Mesenchymal stem cell (in vitro differentiated cells and primary cell): ENCODE measurements around the gene SNRPE.
"Not testable (repeated sequence)": the region's sequence is repeated elsewhere in the genome, so short reads cannot be mapped to it uniquely, and the experiment has no call there.

Experiments used
- DNase-seq: peaks from one replicate; pipeline ENCODE4 v3.0.0-alpha.2; 2013
- H2AFZ ChIP-seq: one replicate; pipeline ENCODE4 v1.6.1; 2013; ENCODE audit warnings: low read depth, mild to moderate bottlenecking, control low read depth, inconsistent platforms, low read length, moderate library complexity
- H2AK5ac ChIP-seq: 2 replicates; pipeline ENCODE4 v1.6.1; 2013; ENCODE audit warnings: low read length, moderate library complexity, mild to moderate bottlenecking, inconsistent platforms; ENCODE audit not compliant: severe bottlenecking
- H2BK120ac ChIP-seq: one replicate; pipeline ENCODE4 v1.6.1; 2013; ENCODE audit warnings: low read depth, mild to moderate bottlenecking, inconsistent platforms, low read length, moderate library complexity
- H2BK12ac ChIP-seq, 2 experiments: one replicate each; pipeline ENCODE4 v1.6.1; 2013; ENCODE audit warnings: inconsistent platforms in 2 of 2, low read length in 2 of 2, mild to moderate bottlenecking in 2 of 2, moderate library complexity in 2 of 2, control low read depth in 1 of 2
- H2BK15ac ChIP-seq: one replicate; pipeline ENCODE4 v1.6.1; 2013; ENCODE audit warnings: mild to moderate bottlenecking, low read depth, inconsistent platforms; ENCODE audit not compliant: poor library complexity, severe bottlenecking
- H2BK5ac ChIP-seq: 2 replicates; pipeline ENCODE4 v1.6.1; 2013; ENCODE audit warnings: low read depth, mild to moderate bottlenecking, low read length, control low read depth, inconsistent platforms; ENCODE audit not compliant: poor library complexity, severe bottlenecking
- H3K14ac ChIP-seq, 2 experiments: one replicate each; pipeline ENCODE4 v1.6.1; 2013; ENCODE audit warnings: inconsistent platforms in 2 of 2, low read length in 2 of 2, control low read depth in 1 of 2, mild to moderate bottlenecking in 1 of 2, moderate library complexity in 1 of 2
- H3K18ac ChIP-seq, 2 experiments: one replicate each; pipeline ENCODE4 v1.6.1; 2013; ENCODE audit warnings: inconsistent platforms in 2 of 2, low read length in 2 of 2, control low read depth in 1 of 2, low read depth in 1 of 2, mild to moderate bottlenecking in 1 of 2
- H3K23ac ChIP-seq, 2 experiments: one replicate each; pipeline ENCODE4 v1.6.1; 2013; ENCODE audit warnings: inconsistent platforms in 2 of 2, low read length in 2 of 2, mild to moderate bottlenecking in 2 of 2, moderate library complexity in 2 of 2, control low read depth in 1 of 2
- H3K27ac ChIP-seq: 2 replicates; pipeline ENCODE4 v1.5.1; 2013; ENCODE audit warnings: mild to moderate bottlenecking, moderate library complexity, low read length, control low read depth, inconsistent platforms; ENCODE audit not compliant: poor library complexity, severe bottlenecking
- H3K27me3 ChIP-seq, 2 experiments: 2 replicates each; pipeline versions ENCODE4 v1.6.1 to v1.7.0; 2013; ENCODE audit warnings: low read length in 2 of 2, mild to moderate bottlenecking in 2 of 2, moderate library complexity in 2 of 2, control low read depth in 1 of 2, inconsistent platforms in 1 of 2; ENCODE audit not compliant: control insufficient read depth in 1 of 2, insufficient read depth in 1 of 2
- H3K36me3 ChIP-seq, 2 experiments: 2 replicates each; pipeline versions ENCODE4 v1.6.1 to v1.7.0; 2013; ENCODE audit warnings: low read length in 2 of 2, control low read depth in 1 of 2, inconsistent platforms in 1 of 2, low read depth in 1 of 2, mild to moderate bottlenecking in 1 of 2; ENCODE audit not compliant: insufficient read depth in 2 of 2, control insufficient read depth in 1 of 2
- H3K4ac ChIP-seq, 2 experiments: one replicate each; pipeline ENCODE4 v1.6.1; 2013; ENCODE audit warnings: inconsistent platforms in 2 of 2, low read length in 2 of 2, mild to moderate bottlenecking in 2 of 2, moderate library complexity in 2 of 2, control low read depth in 1 of 2, low read depth in 1 of 2
- H3K4me1 ChIP-seq: 2 replicates; pipeline ENCODE4 v1.6.1; 2013; ENCODE audit warnings: low read depth, low read length, control low read depth; ENCODE audit not compliant: control insufficient read depth, insufficient read depth
- H3K4me2 ChIP-seq: 2 replicates; pipeline ENCODE4 v1.6.1; 2013; ENCODE audit warnings: low read length, mild to moderate bottlenecking, inconsistent platforms; ENCODE audit not compliant: poor library complexity, severe bottlenecking
- H3K4me3 ChIP-seq, 2 experiments: 2 replicates each; pipeline versions ENCODE4 v1.5.1 to v1.7.0; 2013; ENCODE audit warnings: low read length in 2 of 2, mild to moderate bottlenecking in 2 of 2, control low read depth in 1 of 2, low read depth in 1 of 2; ENCODE audit not compliant: insufficient read depth in 1 of 2
- H3K79me1 ChIP-seq: replicated peaks from 2 replicates; pipeline ENCODE4 v1.6.1; 2013; ENCODE audit warnings: mild to moderate bottlenecking, control low read depth, low read length, inconsistent platforms; ENCODE audit not compliant: poor library complexity, severe bottlenecking
- H3K9ac ChIP-seq: 2 replicates; pipeline ENCODE4 v1.7.0; 2013; ENCODE audit warnings: mild to moderate bottlenecking, low read length, moderate library complexity
- H3K9me3 ChIP-seq: 2 replicates; pipeline ENCODE4 v1.7.0; 2013; ENCODE audit warnings: mild to moderate bottlenecking, low read length; ENCODE audit not compliant: control insufficient read depth
- H4K8ac ChIP-seq: one replicate; pipeline ENCODE4 v1.6.1; 2013; ENCODE audit warnings: inconsistent platforms, mild to moderate bottlenecking, low read length, moderate library complexity
- H4K91ac ChIP-seq: one replicate; pipeline ENCODE4 v1.6.1; 2013; ENCODE audit warnings: mild to moderate bottlenecking, low read length, inconsistent platforms
- WGBS: methylation state at CpG from one replicate; pipeline ENCODE4 v1.1.7; 2013; ENCODE audit warnings: mixed read lengths; 5-methylcytosine and 5-hydroxymethylcytosine counted together

SNRPE gene

DNA sequence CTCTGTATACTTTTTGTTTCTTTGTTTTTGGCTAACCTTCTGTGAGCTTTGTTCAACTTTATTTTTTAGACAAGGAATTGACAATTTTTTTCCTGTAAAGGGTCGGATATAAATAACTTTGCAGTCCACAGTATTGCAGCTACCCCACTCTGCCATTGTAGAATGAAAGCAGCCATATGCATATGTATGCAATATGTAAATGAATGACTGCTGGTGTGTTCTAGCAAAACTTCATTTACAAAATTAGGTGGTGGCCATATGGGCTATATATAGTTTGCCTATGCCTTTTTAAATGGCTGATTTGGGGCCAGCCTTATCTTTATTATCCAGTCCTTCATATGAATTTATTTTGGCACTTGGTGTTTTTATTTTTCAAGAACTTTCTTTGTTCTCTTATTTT is 18.0 kb upstream of the SNRPE start:
- Histone ChIP-seq H3K79me1 (peaks cover 20% of the 10 kb centered on the region), H2BK15ac (no peak overlapping the region), H3K36me3 (peaks cover 35 to 80% of the 10 kb centered on the region in 2 experiments), H3K9ac (no peak overlapping the region), H3K4me3 (no peak overlapping the region), H2BK5ac (no peak overlapping the region), H3K18ac (no peak overlapping the region), H3K4me1 (no peaks in the 10 kb centered on the region), H3K4ac (no peak overlapping the region), H4K91ac (no peak overlapping the region), H2AFZ (no peak overlapping the region), H2AK5ac (no peak overlapping the region), H3K9me3 (no peaks in the 10 kb centered on the region), H3K14ac (no peak overlapping the region), H3K23ac (no peak overlapping the region), H2BK120ac (no peak overlapping the region), H4K8ac (no peak overlapping the region), H3K27ac (no peak overlapping the region), H2BK12ac (no peak overlapping the region), H3K4me2 (no peak overlapping the region), H3K27me3 (no peaks in the 10 kb centered on the region)
- WGBS = no CpG with 5 or more reads among the region's 1 CpG
- no peak for DNase-seq

- H3K4ac ChIP-seq, H3K27ac ChIP-seq, H2BK120ac ChIP-seq, H3K18ac ChIP-seq, H3K14ac ChIP-seq, H3K9ac ChIP-seq, H2BK12ac ChIP-seq, H2AFZ ChIP-seq, H2BK5ac ChIP-seq, H4K91ac ChIP-seq, H4K8ac ChIP-seq, H2AK5ac ChIP-seq, H3K79me1 ChIP-seq, H3K9me3 ChIP-seq, H3K4me3 ChIP-seq, H3K27me3 ChIP-seq, H2BK15ac ChIP-seq, DNase-seq, H3K23ac ChIP-seq, H3K4me1 ChIP-seq, H3K4me2 ChIP-seq: not testable (repeated sequence)
- peaks cover 22 to 81% of the 10 kb centered on the region in 2 experiments for H3K36me3 ChIP-seq
Observed at GRCh38 chr1:203853112-203853511, 8.3 kb upstream of the SNRPE start.

DNA sequence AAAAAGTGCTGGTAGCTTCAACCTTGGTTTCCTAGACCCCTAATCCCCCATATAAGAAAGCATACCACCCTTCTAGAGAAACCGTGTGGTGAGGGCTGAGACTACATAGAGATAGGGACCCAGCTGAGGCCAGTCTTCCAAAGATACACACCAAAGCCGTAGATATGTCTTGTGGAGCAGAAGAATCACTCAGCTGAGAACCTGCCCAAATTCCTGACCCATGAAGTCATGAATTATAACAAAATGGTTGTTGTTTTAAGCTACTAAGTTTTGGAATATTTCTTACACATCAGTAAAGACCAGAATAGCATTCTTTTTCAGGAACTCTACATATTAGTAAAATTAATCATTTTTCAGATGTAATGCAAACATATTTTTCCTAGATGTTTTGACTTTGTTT is 3.3 kb upstream of the SNRPE start:
- Histone ChIP-seq H3K4me2 (no peak overlapping the region), H2BK5ac (no peak overlapping the region), H3K4me3 (no peak overlapping the region), H2AFZ (no peak overlapping the region), H3K9me3 (no peaks in the 10 kb centered on the region), H3K9ac (peak overlapping the region; percentile 52), H3K14ac (no peak overlapping the region), H3K27me3 (no peaks in the 10 kb centered on the region), H3K79me1 (no peaks in the 10 kb centered on the region), H3K18ac (no peak overlapping the region), H3K4me1 (peaks cover 10% of the 10 kb centered on the region), H2BK15ac (no peak overlapping the region), H4K8ac (no peak overlapping the region), H2BK120ac (no peak overlapping the region), H3K36me3 (peaks cover 4 to 36% of the 10 kb centered on the region in 2 experiments), H2BK12ac (no peak overlapping the region), H4K91ac (no peak overlapping the region), H2AK5ac (no peak overlapping the region), H3K4ac (no peak overlapping the region), H3K23ac (no peak overlapping the region), H3K27ac (peak overlapping the region; percentile 53)
- peak; percentile 34 for DNase-seq
- WGBS = 14% methylated on average over 2 of the region's 2 CpGs

- H3K4me1 ChIP-seq = peaks cover 12% of the 10 kb centered on the region
- H3K4ac ChIP-seq = no peak overlapping the region
- H3K36me3 ChIP-seq = peaks cover 6 to 36% of the 10 kb centered on the region in 2 experiments
- peaks cover 2% of the 10 kb centered on the region for H3K79me1 ChIP-seq
- no peak overlapping the region for H2BK12ac ChIP-seq
- no peak overlapping the region for H4K91ac ChIP-seq
- H2AK5ac ChIP-seq = peak overlapping the region; percentile 94
- H3K27me3 ChIP-seq = no peaks in the 10 kb centered on the region
- H3K23ac ChIP-seq = no peak overlapping the region
- H2AFZ ChIP-seq = no peak overlapping the region
- no peak overlapping the region for H2BK5ac ChIP-seq
- H3K4me3 ChIP-seq = no peak overlapping the region
- peak; percentile 18 for DNase-seq
- H3K9ac ChIP-seq = no peak overlapping the region
- no peak overlapping the region for H4K8ac ChIP-seq
- no peak overlapping the region for H2BK15ac ChIP-seq
- no peaks in the 10 kb centered on the region for H3K9me3 ChIP-seq
- WGBS = 77% methylated on average over 4 of the region's 4 CpGs
- no peak overlapping the region for H2BK120ac ChIP-seq
- H3K18ac ChIP-seq = no peak overlapping the region
- H3K27ac ChIP-seq = peak overlapping the region; percentile 64
- no peak overlapping the region for H3K14ac ChIP-seq
- H3K4me2 ChIP-seq = no peak overlapping the region
Observed at GRCh38 chr1:203858975-203859374, 2.4 kb upstream of the SNRPE start.
